ENCODE results near the gene NLGN1. TPM values are rescaled to one million over a fixed set of nuclear protein-coding genes. Genes with fewer than 3 reads are reported as not detected.
"Not testable (repeated sequence)": the region's sequence is repeated elsewhere in the genome, so short reads cannot be mapped to it uniquely, and the experiment has no call there.

Gene NLGN1
- total and polyA plus RNA-seq, 12 donors: 0.88 to 19.9 (median 12.6) TPM

DNA sequence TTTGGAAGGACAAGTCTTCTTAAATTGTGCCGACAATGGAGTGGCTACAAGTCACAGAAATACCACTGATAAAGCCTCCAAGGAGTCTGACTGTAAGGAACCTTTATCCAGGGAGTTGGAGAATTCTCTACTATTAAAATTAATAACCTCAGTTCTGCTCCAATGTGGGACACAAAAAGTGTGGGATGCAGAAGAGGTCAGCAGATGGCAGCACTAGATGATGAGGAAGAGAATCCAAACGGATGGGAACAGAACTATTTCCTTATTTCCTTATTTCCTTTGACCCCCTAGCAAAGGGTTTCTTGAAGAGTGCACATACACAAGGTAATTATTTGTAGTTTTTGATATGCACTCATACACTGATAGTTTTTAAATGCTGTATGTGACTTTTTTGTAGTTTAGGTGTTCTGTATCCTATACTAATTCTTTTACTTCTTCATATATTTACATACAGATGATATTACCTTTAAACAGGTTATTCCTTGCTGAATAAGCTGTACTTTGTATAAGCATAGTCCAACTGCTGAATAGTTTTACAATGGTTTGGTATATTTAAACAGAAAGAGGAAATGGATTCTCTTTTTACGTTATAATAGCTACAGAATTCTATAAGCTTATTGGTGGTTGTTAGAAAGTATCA, 25.6 kb upstream of the NLGN1 start:
- 40 to 41% methylated on average over 3 of the region's 3 CpGs for WGBS, 2 donors
- TF ChIP-seq CTCF (IDR thresholded peaks at IDR 0.05): peak; percentile 16 to 75 (median 64)
- Histone ChIP-seq H3K4me1 (no peaks in the 10 kb centered on the region), H3K36me3 (no peaks in the 10 kb centered on the region), H3K27ac (no peak overlapping the region), H3K4me3 (no peak overlapping the region), H3K27me3 (no peaks in the 10 kb centered on the region), H3K9me3 (no peaks in the 10 kb centered on the region)
- intact Hi-C loops (cut with DNase I): loop anchor here in 1 of 10 donors (1.0 kb wide), 1 partner anchor 181 kb away; no protein-coding TSS in a partner anchor
- DNase-seq (peak in 1 of 2 donors; percentile 21), ATAC-seq (no peak)

DNA sequence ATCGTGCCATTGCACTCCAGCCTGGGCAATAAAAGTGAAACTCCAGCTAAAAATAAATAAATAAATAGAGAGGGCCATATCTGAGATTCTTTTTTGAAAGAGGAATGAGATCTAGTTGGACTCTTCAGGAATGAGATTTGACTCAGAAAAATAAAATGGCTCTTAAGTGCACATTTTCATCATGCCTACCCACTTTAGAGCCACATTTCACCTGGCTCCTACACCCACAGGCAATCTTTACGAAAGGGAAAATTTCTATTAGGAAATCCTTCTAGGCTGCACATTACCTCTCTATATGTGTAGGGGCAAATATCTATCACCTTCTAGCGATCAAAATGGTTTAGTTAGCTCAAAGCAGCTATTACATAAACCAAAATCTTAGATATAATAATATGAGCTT, 16.9 kb upstream of the NLGN1 start:
- 93 to 96% methylated on average over 3 of the region's 3 CpGs for WGBS, 2 donors
- ATAC-seq: no peak
- no peak overlapping the region for H3K4me3 ChIP-seq

DNA sequence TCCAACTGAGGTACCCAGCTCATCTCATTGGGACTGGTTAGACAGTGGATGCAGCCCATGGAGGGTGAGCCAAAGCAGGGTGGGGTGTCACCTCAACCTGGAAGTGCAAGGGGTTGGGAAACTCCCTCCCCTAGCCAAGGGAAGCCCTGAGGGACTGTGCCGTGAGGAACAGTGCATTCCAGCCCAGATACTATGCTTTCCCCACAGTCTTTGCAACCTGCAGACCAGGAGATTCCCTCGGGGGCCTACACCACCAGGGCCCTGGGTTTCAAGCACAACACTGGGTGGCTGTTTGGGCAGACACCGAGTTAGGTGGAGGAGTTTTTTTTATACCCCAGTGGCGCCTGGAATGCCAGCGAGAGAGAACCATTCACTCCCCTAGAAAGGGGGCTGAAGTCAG, 15.6 kb upstream of the NLGN1 start:
- intact Hi-C loops (cut with DNase I); H3K27ac ChIP-seq; H3K9me3 ChIP-seq; H3K36me3 ChIP-seq; H3K4me3 ChIP-seq; DNase-seq; ATAC-seq; H3K4me1 ChIP-seq: not testable (repeated sequence)
- peaks cover 0 to 14% (median 0%) of the 10 kb centered on the region in 7 donors for H3K27me3 ChIP-seq
- WGBS, 2 donors: 84 to 90% methylated on average over 5 of the region's 5 CpGs

More for the DNA sequence above, 16.9 kb upstream of the NLGN1 start:
- Histone ChIP-seq H3K9me3 (no peaks in the 10 kb centered on the region), H3K36me3 (no peaks in the 10 kb centered on the region), H3K27ac (no peak overlapping the region), H3K27me3 (peaks cover 0 to 14% (median 0%) of the 10 kb centered on the region in 7 donors), H3K4me1 (no peaks in the 10 kb centered on the region)
- TF ChIP-seq CTCF (IDR thresholded peaks at IDR 0.05): no peak
- no peak for DNase-seq
- intact Hi-C loops (cut with DNase I): no loop called here

GRCh38 chr3:173395073-173395411, 2.5 kb upstream of the NLGN1 start:
- H3K27ac ChIP-seq: peak overlapping the region; percentile 11 to 90 (median 84)
- DNase-seq: no peak
- peak overlapping the region in 9 of 10 donors; percentile 52 to 81 (median 69) for H3K4me3 ChIP-seq
- 2 to 3% methylated on average over 10 of the region's 10 CpGs for WGBS, 2 donors
- no peaks in the 10 kb centered on the region for H3K9me3 ChIP-seq
- ATAC-seq: peak; percentile 36 to 69 (median 54)
- H3K4me1 ChIP-seq: peaks cover 0 to 37% (median 8%) of the 10 kb centered on the region in 9 donors
- TF ChIP-seq CTCF (IDR thresholded peaks at IDR 0.05): no peak
- peaks cover 0 to 51% (median 4%) of the 10 kb centered on the region in 7 donors for H3K27me3 ChIP-seq
- H3K36me3 ChIP-seq: no peaks in the 10 kb centered on the region
- intact Hi-C loops (cut with DNase I): loop anchor here in 3 of 10 donors (10.0 kb wide), 2 partner anchors 400 to 580 kb away; no protein-coding TSS in a partner anchor

Measured in heart right ventricle (tissue), 16 donors.